Skin epidermis (tissue), 12 donors: Measurements from ENCODE around the gene DNAAF9.

Source experiments
- H3K27ac ChIP-seq, 21 experiments: fragments of 200-600 bp; sonication (generic) in 11 of 21; one replicate each; pipeline ENCODE4 v1.5.0; 2020; ENCODE audit warnings: mild to moderate bottlenecking in 3 of 21, inconsistent platforms in 2 of 21, moderate library complexity in 2 of 21
- H3K4me3 ChIP-seq, 7 experiments: fragments of 200-600 bp; sonication (generic) in 2 of 7; one replicate each; pipeline ENCODE4 v1.5.0; 2020; ENCODE audit warnings: inconsistent platforms in 2 of 7, mild to moderate bottlenecking in 2 of 7, moderate library complexity in 1 of 7

DNAAF9 gene

GRCh38 chr20:3382836-3383235, 24.6 kb downstream of the DNAAF9 start:
- H3K4me3 ChIP-seq: no peak overlapping the region

GRCh38 chr20:3380228-3381070, 27.0 kb downstream of the DNAAF9 start:
- Histone ChIP-seq H3K4me3 (no peak overlapping the region), H3K27ac (no peak overlapping the region)

More at GRCh38 chr20:3382836-3383235, 24.6 kb downstream of the DNAAF9 start:
- no peak overlapping the region for H3K27ac ChIP-seq

- H3K27ac ChIP-seq: peak overlapping the region in 2 of 21 experiments; percentile 31 to 46
These were observed 29.3 kb downstream of the DNAAF9 start for GRCh38 chr20:3378138-3378537.

GRCh38 chr20:3377644-3378043, 29.8 kb downstream of the DNAAF9 start:
- peak overlapping the region in 3 of 21 experiments; percentile 16 to 31 (median 17) for H3K27ac ChIP-seq
- H3K4me3 ChIP-seq: no peak overlapping the region

More at GRCh38 chr20:3378138-3378537, 29.3 kb downstream of the DNAAF9 start:
- no peak overlapping the region for H3K4me3 ChIP-seq

- Histone ChIP-seq H3K27ac (no peak overlapping the region), H3K4me3 (no peak overlapping the region)
These were observed 33.2 kb downstream of the DNAAF9 start for GRCh38 chr20:3374296-3374695.

GRCh38 chr20:3371754-3372153, 35.7 kb downstream of the DNAAF9 start:
- peak overlapping the region in 1 of 21 experiments; percentile 35 for H3K27ac ChIP-seq

GRCh38 chr20:3367089-3367488, 40.4 kb downstream of the DNAAF9 start:
- Histone ChIP-seq H3K4me3 (no peak overlapping the region), H3K27ac (no peak overlapping the region)

More at GRCh38 chr20:3371754-3372153, 35.7 kb downstream of the DNAAF9 start:
- H3K4me3 ChIP-seq: no peak overlapping the region

- Histone ChIP-seq H3K27ac (no peak overlapping the region), H3K4me3 (no peak overlapping the region)
These were observed 43.0 kb downstream of the DNAAF9 start for GRCh38 chr20:3364323-3365013.

GRCh38 chr20:3360752-3361151, 46.7 kb downstream of the DNAAF9 start:
- Histone ChIP-seq H3K27ac (no peak overlapping the region), H3K4me3 (no peak overlapping the region)

GRCh38 chr20:3358676-3359340, 48.7 kb downstream of the DNAAF9 start:
- Histone ChIP-seq H3K4me3 (no peak overlapping the region), H3K27ac (no peak overlapping the region)
